Heart left ventricle (tissue), 13 donors: ENCODE measurements around the gene SORBS1.

Experiments used
- POLR2A ChIP-seq, 2 donors: fragments of 450-650 bp; IDR thresholded peaks; one replicate each; pipeline ENCODE4 v1.6.1; 2017; ENCODE audit warnings: antibody characterized with exemption in 2 of 2, mild to moderate bottlenecking in 2 of 2, moderate library complexity in 2 of 2
- TF ChIP-seq, protein P1 (sequence below), 12 donors: fragments of 200-600 bp; sonication (generic) in 4 of 12; IDR thresholded peaks; one replicate each; pipeline versions ENCODE4 v1.5.0 to v1.8.0; 2018 to 2022; ENCODE audit warnings: antibody characterized with exemption in 12 of 12, mild to moderate bottlenecking in 5 of 12
- donor health status: ischemic (EF 13 %, LVEDD 7.1; RV severe dilation, severe dysfunction).
- donor health status: DM: no; HTN: yes; CAD: no.
- donor health status: DM: no; HTN: no; CAD: no.
- donor health status: ischemic (EF 25% LVEDD 6.9; RV normal size, moderate dysfunction).
- donor health status: ischemic (EF 25% LVEDD 5.7; RV mildly dilated, moderate dysfunction).
- donor health status: ischemic (EF 35%, LVEDD 5.7; RV mildly dilated, moderate dysfunction).
- donor health status: nonischemic (EF 11% LVEDD 7.7; RV severe dilation, severe dysfunction).
- donor health status: DM: yes; HTN: yes; CAD: no.
- donor health status: PGD.
- donor health status: ischemic (EF 29% LVEDD 5.4; RV normal size, mild dysfunction).
- donor health status: nonischemic (EF 23%, LVEDD 6.1; RV moderate dilation, normal function).

- TF ChIP-seq, protein P1, sequence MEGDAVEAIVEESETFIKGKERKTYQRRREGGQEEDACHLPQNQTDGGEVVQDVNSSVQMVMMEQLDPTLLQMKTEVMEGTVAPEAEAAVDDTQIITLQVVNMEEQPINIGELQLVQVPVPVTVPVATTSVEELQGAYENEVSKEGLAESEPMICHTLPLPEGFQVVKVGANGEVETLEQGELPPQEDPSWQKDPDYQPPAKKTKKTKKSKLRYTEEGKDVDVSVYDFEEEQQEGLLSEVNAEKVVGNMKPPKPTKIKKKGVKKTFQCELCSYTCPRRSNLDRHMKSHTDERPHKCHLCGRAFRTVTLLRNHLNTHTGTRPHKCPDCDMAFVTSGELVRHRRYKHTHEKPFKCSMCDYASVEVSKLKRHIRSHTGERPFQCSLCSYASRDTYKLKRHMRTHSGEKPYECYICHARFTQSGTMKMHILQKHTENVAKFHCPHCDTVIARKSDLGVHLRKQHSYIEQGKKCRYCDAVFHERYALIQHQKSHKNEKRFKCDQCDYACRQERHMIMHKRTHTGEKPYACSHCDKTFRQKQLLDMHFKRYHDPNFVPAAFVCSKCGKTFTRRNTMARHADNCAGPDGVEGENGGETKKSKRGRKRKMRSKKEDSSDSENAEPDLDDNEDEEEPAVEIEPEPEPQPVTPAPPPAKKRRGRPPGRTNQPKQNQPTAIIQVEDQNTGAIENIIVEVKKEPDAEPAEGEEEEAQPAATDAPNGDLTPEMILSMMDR (IDR thresholded peaks at IDR 0.05): no peak
- TF ChIP-seq POLR2A (IDR thresholded peaks at IDR 0.05): no peak
Observed at GRCh38 chr10:95346715-95347401, 214.3 kb downstream of the SORBS1 start.
